ENCODE data around the gene PARD3. TPM values are rescaled to one million over a fixed set of nuclear protein-coding genes. Genes with fewer than 3 reads are reported as not detected.
"Not testable (repeated sequence)": the region's sequence is repeated elsewhere in the genome, so short reads cannot be mapped to it uniquely, and the experiment has no call there.

The PARD3 gene
- total and polyA plus RNA-seq, 2 donors (not counting 1 experiment from before 2014, with no cell fraction given): 24.0 to 46.4 TPM

GRCh38 chr10:34428501-34428900 is 386.6 kb downstream of the PARD3 start:
- Histone ChIP-seq H2AFZ (ENCODE audit: low read length) (no peak overlapping the region), H3K4me1 (ENCODE audit: control insufficient read depth, extremely low read depth, insufficient read depth, low read length) (peaks cover 4% of the 10 kb centered on the region), H3K27me3 (ENCODE audit: control insufficient read depth, insufficient read depth, low read length) (no peaks in the 10 kb centered on the region), H3K36me3 (ENCODE audit: control insufficient read depth, insufficient read depth, low read length) (no peaks in the 10 kb centered on the region), H3K4me2 (ENCODE audit: extremely low read depth, insufficient read depth, low read length) (no peak overlapping the region), H3K4me3 (replicated peaks in 1 of 4; ENCODE audit: control extremely low read depth in 1 of 4, insufficient read depth in 1 of 4, low read depth in 3 of 4, low read length in 4 of 4) (no peak overlapping the region), H4K20me1 (ENCODE audit: control insufficient read depth, extremely low read depth, insufficient read depth, low read length) (no peaks in the 10 kb centered on the region), H3K27ac (ENCODE audit: insufficient read depth, low read length) (no peak overlapping the region), H3K9me3 (ENCODE audit: control insufficient read depth, insufficient read depth, low read depth, low read length) (no peaks in the 10 kb centered on the region), H3K9ac (ENCODE audit: insufficient read depth, low read length) (no peak overlapping the region), H3K79me2 (ENCODE audit: control insufficient read depth, insufficient read depth, low read length) (no peaks in the 10 kb centered on the region)
- no peak for DNase-seq (ENCODE audit: low read depth in 2 of 2)
- TF ChIP-seq CTCF (conservative IDR thresholded peaks at IDR 0.05 in 1 of 2, IDR thresholded peaks at IDR 0.05 in 1 of 2; ENCODE audit: low read depth in 1 of 2, low read length in 2 of 2): no peak

GRCh38 chr10:34427911-34428216 is 387.2 kb downstream of the PARD3 start:
- Histone ChIP-seq H3K27me3 (ENCODE audit: control insufficient read depth, insufficient read depth, low read length) (no peaks in the 10 kb centered on the region), H3K27ac (ENCODE audit: insufficient read depth, low read length) (no peak overlapping the region), H3K4me2 (ENCODE audit: extremely low read depth, insufficient read depth, low read length) (no peak overlapping the region), H3K36me3 (ENCODE audit: control insufficient read depth, insufficient read depth, low read length) (no peaks in the 10 kb centered on the region), H3K9me3 (ENCODE audit: control insufficient read depth, insufficient read depth, low read depth, low read length) (no peaks in the 10 kb centered on the region), H3K4me1 (ENCODE audit: control insufficient read depth, extremely low read depth, insufficient read depth, low read length) (peaks cover 4% of the 10 kb centered on the region), H3K79me2 (ENCODE audit: control insufficient read depth, insufficient read depth, low read length) (no peaks in the 10 kb centered on the region), H3K9ac (ENCODE audit: insufficient read depth, low read length) (no peak overlapping the region), H4K20me1 (ENCODE audit: control insufficient read depth, extremely low read depth, insufficient read depth, low read length) (no peaks in the 10 kb centered on the region), H3K4me3 (replicated peaks in 1 of 4; ENCODE audit: control extremely low read depth in 1 of 4, insufficient read depth in 1 of 4, low read depth in 3 of 4, low read length in 4 of 4) (no peak overlapping the region), H2AFZ (ENCODE audit: low read length) (no peak overlapping the region)
- DNase-seq (ENCODE audit: low read depth in 2 of 2): no peak
- TF ChIP-seq EZH2 (IDR thresholded peaks at IDR 0.05; ENCODE audit: low read length, missing control alignments): no peak
- TF ChIP-seq CTCF (conservative IDR thresholded peaks at IDR 0.05 in 1 of 2, IDR thresholded peaks at IDR 0.05 in 1 of 2; ENCODE audit: low read depth in 1 of 2, low read length in 2 of 2): no peak

GRCh38 chr10:34427158-34427910 is 387.8 kb downstream of the PARD3 start:
- not testable (repeated sequence) for H3K27ac ChIP-seq (ENCODE audit: insufficient read depth, low read length); H3K36me3 ChIP-seq (ENCODE audit: control insufficient read depth, insufficient read depth, low read length); H4K20me1 ChIP-seq (ENCODE audit: control insufficient read depth, extremely low read depth, insufficient read depth, low read length); H3K9me3 ChIP-seq (ENCODE audit: control insufficient read depth, insufficient read depth, low read depth, low read length); H3K4me2 ChIP-seq (ENCODE audit: extremely low read depth, insufficient read depth, low read length); H3K79me2 ChIP-seq (ENCODE audit: control insufficient read depth, insufficient read depth, low read length); H3K27me3 ChIP-seq (ENCODE audit: control insufficient read depth, insufficient read depth, low read length); H3K4me3 ChIP-seq (replicated peaks in 1 of 4; ENCODE audit: control extremely low read depth in 1 of 4, insufficient read depth in 1 of 4, low read depth in 3 of 4, low read length in 4 of 4); H3K9ac ChIP-seq (ENCODE audit: insufficient read depth, low read length); DNase-seq (ENCODE audit: low read depth in 2 of 2); H3K4me1 ChIP-seq (ENCODE audit: control insufficient read depth, extremely low read depth, insufficient read depth, low read length); H2AFZ ChIP-seq (ENCODE audit: low read length)

- not testable (repeated sequence) for DNase-seq (ENCODE audit: low read depth in 2 of 2); H2AFZ ChIP-seq (ENCODE audit: low read length); H3K27ac ChIP-seq (ENCODE audit: insufficient read depth, low read length); H3K4me2 ChIP-seq (ENCODE audit: extremely low read depth, insufficient read depth, low read length); H3K79me2 ChIP-seq (ENCODE audit: control insufficient read depth, insufficient read depth, low read length); H3K4me3 ChIP-seq (replicated peaks in 1 of 4; ENCODE audit: control extremely low read depth in 1 of 4, insufficient read depth in 1 of 4, low read depth in 3 of 4, low read length in 4 of 4); H4K20me1 ChIP-seq (ENCODE audit: control insufficient read depth, extremely low read depth, insufficient read depth, low read length); H3K36me3 ChIP-seq (ENCODE audit: control insufficient read depth, insufficient read depth, low read length); H3K27me3 ChIP-seq (ENCODE audit: control insufficient read depth, insufficient read depth, low read length); H3K9ac ChIP-seq (ENCODE audit: insufficient read depth, low read length); H3K4me1 ChIP-seq (ENCODE audit: control insufficient read depth, extremely low read depth, insufficient read depth, low read length); H3K9me3 ChIP-seq (ENCODE audit: control insufficient read depth, insufficient read depth, low read depth, low read length)
These were observed 388.4 kb downstream of the PARD3 start for GRCh38 chr10:34426538-34427157.

Measured in fibroblast of lung (primary cell).